Ishikawa (cell line): ENCODE data around the gene TRERF1.

ENCODE experiments used
- EGR1 ChIP-seq: IDR thresholded peaks from 2 replicates; pipeline ENCODE4 v1.6.1; 2012
- EP300 ChIP-seq: IDR thresholded peaks from 2 replicates; pipeline ENCODE4 v1.6.1; 2012; ENCODE audit warnings: borderline replicate concordance
- FOXM1 ChIP-seq: IDR thresholded peaks from 2 replicates; pipeline ENCODE4 v1.6.1; 2012; ENCODE audit warnings: low read depth, borderline replicate concordance
- RAD21 ChIP-seq: IDR thresholded peaks from 2 replicates; pipeline ENCODE4 v1.6.1; 2012; ENCODE audit warnings: low read depth
- TAF1 ChIP-seq: IDR thresholded peaks from 2 replicates; pipeline ENCODE4 v1.6.1; 2012; ENCODE audit warnings: low read depth, mild to moderate bottlenecking
- TCF12 ChIP-seq: IDR thresholded peaks from 2 replicates; pipeline ENCODE4 v1.6.1; 2012; ENCODE audit warnings: low read depth
- TEAD4 ChIP-seq: IDR thresholded peaks from 2 replicates; pipeline ENCODE4 v1.6.1; 2012
- YY1 ChIP-seq: IDR thresholded peaks from 2 replicates; pipeline ENCODE4 v1.6.1; 2012; ENCODE audit warnings: low read depth
- TF ChIP-seq, protein P1 (sequence below): IDR thresholded peaks from 2 replicates; pipeline ENCODE4 v1.6.1; 2012; ENCODE audit warnings: low read depth, mild to moderate bottlenecking

DNA sequence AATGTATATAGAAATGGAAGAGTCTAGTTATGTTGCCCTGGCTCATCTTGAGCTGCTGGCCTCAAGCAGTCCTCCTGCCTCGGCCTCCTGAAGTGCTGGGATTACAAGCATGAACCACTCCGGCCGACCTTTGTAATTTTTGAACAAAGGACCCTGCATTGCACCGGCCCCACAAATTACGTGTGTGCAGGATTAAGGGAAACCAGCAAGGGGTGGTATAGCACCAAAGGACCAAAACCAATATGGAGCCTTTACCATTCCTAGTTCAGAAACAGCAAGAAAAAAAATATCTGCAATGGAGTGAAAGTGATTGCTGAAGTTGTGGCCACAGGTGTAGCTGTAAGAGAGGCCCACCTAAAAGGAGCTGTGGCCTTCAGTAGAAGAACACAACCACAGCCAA, 8.2 kb upstream of the TRERF1 start:
- TF ChIP-seq, protein P1, sequence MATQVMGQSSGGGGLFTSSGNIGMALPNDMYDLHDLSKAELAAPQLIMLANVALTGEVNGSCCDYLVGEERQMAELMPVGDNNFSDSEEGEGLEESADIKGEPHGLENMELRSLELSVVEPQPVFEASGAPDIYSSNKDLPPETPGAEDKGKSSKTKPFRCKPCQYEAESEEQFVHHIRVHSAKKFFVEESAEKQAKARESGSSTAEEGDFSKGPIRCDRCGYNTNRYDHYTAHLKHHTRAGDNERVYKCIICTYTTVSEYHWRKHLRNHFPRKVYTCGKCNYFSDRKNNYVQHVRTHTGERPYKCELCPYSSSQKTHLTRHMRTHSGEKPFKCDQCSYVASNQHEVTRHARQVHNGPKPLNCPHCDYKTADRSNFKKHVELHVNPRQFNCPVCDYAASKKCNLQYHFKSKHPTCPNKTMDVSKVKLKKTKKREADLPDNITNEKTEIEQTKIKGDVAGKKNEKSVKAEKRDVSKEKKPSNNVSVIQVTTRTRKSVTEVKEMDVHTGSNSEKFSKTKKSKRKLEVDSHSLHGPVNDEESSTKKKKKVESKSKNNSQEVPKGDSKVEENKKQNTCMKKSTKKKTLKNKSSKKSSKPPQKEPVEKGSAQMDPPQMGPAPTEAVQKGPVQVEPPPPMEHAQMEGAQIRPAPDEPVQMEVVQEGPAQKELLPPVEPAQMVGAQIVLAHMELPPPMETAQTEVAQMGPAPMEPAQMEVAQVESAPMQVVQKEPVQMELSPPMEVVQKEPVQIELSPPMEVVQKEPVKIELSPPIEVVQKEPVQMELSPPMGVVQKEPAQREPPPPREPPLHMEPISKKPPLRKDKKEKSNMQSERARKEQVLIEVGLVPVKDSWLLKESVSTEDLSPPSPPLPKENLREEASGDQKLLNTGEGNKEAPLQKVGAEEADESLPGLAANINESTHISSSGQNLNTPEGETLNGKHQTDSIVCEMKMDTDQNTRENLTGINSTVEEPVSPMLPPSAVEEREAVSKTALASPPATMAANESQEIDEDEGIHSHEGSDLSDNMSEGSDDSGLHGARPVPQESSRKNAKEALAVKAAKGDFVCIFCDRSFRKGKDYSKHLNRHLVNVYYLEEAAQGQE = no peak
- TF ChIP-seq RAD21 (no peak), EP300 (no peak), TAF1 (no peak), YY1 (no peak), TCF12 (no peak), TEAD4 (no peak), EGR1 (no peak), FOXM1 (no peak)
